T-helper 9 cell (primary cell): ENCODE measurements around the gene SPART.
"Not testable (repeated sequence)": the region's sequence is repeated elsewhere in the genome, so short reads cannot be mapped to it uniquely, and the experiment has no call there.

ENCODE experiments used
- DNase-seq: peaks from one replicate; pipeline ENCODE4 v3.0.0-alpha.2; 2020

SPART gene

DNA sequence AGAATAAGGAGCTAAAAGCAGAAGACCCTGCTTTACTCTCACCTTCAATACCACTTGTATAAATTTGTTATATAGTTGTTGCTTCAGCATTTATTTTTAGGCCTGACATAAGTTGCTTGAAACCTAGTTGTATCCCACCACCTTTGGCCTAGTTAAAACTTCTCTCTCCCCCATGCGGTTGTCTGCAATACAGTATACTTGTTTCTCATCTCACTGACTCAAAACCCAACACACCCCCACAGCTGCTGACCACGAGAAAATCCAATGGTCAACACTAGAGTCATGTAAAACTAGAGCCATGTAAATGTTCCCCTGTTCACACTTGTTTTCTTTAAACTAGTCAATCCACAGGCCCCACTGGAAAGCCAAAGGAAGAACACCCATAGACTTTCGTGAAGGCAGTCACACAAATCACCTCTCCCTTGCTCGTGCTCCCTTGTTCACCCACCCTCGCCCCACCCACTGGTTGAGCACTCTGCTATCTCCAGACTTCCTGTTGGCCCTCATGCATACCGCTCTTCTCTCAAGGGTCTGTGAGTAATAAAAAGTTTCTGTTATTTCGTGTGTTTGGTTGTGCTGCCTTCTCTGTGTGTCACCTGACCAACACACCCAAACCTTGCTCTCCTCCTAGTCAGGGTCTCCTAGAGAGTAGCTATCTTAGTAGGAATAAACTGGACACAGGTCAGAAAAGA, 35.6 kb downstream of the SPART start:
- no peak for DNase-seq

GRCh38 chr13:36302289-36302688, 43.9 kb downstream of the SPART start:
- DNase-seq, result no peak

DNA sequence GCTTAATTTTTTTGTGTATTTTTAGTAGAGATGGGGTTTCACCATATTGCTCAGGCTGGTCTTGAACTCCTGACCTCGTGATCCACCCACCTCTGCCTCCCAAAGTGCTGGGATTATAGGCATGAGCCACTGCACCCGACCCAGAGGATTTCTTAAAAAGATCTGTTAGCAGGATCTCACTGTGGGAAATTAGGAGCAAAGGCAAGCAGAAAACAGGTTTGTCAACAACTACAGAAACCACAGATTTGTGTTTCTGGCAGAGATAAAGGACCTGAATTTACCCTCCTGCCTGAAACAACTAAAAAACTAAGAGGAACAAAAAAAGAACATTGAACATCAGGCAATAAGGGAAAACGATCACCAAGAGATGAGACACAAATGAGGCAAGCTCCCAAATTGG, 46.7 kb downstream of the SPART start:
- DNase-seq, result not testable (repeated sequence)

DNA sequence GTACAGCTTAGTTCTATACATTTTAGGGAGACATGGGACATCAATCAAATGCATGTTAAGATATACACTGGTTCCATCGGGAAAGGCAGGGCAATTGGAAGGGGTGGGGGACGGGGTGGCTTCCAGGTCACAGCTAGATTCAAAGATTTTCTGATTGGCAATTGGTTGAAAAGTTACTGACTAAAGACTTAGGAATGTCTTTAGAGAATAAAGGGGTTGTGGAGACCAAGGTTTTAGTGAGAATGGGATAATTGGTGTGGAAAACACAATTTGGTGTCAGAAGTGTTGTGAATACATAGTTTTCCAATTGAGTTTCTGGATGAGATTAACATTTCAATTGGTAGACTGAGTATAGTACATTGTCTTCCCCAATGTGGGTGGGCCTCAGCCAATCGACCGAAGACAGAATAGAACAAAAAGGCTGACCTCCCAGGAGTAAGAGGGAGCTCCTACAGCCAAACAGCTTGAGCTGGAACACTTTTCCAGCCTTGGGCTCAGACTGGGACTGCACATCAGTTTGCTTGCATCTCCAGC, 47.6 kb downstream of the SPART start:
- no peak for DNase-seq

DNA sequence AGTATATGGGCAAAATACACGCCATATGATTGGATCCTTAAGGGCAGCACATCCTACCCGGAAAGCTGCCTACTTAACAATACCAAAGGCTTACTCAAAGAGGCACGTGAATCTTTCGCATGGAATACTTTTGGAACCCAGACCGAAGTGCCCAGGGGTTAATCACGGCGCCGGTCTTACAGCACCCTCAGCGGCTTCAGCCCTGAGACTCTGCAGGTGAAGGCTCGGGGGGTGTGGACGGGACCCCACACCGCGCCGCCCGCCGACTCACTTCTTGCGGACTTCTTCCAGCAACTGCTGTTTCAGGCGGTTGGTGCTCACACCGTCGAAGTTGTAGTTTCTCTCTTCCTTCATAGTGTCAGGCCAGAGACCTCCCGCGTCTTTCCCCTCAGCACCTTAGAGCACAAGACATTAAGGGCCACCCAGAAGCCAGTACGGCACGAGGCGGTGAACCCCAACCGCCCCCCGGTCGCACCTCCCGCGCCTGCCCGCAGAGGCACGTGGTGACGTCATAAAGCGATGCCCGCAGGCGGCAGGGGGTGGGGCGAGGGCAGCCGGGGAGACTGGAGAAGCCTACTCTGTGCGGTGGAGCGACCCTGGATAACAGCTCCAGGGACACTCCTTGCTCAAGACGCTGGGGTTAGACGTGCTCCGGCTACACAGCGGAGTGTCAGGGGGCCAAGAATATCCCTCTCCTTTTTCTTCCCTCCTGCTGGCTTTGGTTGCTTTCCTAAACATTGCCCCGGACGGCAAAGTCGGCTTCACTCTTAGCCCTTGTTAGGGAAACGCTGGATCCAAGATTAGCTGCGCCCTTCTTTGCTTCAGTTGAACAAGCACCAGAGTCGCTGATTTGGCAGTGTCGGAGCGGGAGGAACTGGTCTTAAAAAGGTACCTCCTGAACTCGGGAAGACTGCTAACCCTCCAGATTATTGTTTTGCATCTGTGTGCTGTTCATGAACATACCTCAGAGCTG, 48.5 kb downstream of the SPART start, which contains the start of gene CCDC169:
Gene CCDC169 (minus strand): TSS at position 449 of the 973 bp plus-strand sequence. CDS start 95 bp downstream, at position 354.
- DNase-seq, result peak; percentile 49

- DNase-seq, result no peak
These were observed 52.1 kb downstream of the SPART start for GRCh38 chr13:36294096-36294495.

DNA sequence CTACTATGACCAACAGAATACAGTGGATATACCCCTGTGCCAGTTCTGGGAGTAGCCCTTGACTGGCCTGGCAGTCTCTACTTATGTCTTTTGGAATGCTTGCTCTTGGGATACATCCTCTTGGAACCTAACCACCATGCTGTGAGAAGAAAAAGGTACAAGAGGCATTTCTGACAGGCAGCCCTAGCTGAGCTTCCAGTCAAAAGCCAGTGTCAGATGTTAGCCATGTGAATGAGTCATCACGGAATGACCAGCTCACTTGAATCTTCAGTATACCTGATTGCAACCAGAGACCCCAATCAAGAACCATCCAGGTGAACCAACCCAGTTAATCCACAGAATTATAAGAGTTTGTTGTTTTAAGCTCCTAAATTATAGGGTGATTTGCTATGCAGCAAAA, 52.7 kb downstream of the SPART start:
- no peak for DNase-seq

GRCh38 chr13:36288794-36289391, 57.3 kb downstream of the SPART start:
- no peak for DNase-seq

DNA sequence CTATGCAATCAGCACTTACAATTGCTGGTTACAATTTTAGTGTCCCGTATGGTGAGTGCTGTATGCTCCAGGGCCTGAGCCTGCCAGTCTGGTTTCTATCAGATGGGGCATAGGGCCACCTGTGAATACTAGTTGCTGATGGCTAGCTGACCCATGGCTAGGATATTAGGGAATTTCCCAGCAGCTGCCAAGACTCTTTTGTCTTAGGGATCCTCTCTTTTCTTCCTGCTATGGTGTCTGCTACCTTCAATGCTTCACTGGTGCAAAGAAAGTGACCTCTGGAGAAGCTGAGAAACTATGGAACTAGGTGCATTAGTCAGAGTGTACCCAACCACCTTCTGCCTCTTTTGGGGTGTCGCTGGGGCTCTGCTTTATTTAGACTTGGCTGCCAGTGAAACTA, 60.2 kb downstream of the SPART start:
- DNase-seq, result no peak

- no peak for DNase-seq
These were observed 63.3 kb downstream of the SPART start for GRCh38 chr13:36282821-36283432.

GRCh38 chr13:36275190-36276002, 70.8 kb downstream of the SPART start:
- no peak for DNase-seq

- no peak for DNase-seq
These were observed 72.8 kb downstream of the SPART start for GRCh38 chr13:36273431-36273830.

GRCh38 chr13:36261976-36262375, 84.2 kb downstream of the SPART start:
- no peak for DNase-seq

DNA sequence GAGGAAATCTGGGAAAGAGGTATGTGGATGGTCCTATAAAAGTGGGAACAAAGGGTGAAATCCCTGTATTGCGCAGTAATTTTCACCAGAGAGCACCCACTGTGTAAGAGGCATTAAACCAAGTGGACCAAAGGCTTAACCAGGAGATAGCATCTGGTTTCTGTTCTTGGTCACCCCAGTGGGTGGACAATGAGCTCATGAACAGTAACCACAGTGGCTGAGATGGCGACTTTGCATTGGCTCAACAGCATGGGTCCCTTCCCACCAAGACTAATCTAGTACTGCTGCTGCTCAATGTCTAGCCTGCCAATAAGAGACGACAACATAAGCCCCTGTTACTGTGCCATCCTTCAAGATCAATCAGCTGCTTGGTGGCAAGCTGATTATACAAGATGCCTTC, 85.2 kb downstream of the SPART start:
- DNase-seq, result no peak

- DNase-seq, result no peak
These were observed 86.6 kb downstream of the SPART start for GRCh38 chr13:36259361-36260137.

DNA sequence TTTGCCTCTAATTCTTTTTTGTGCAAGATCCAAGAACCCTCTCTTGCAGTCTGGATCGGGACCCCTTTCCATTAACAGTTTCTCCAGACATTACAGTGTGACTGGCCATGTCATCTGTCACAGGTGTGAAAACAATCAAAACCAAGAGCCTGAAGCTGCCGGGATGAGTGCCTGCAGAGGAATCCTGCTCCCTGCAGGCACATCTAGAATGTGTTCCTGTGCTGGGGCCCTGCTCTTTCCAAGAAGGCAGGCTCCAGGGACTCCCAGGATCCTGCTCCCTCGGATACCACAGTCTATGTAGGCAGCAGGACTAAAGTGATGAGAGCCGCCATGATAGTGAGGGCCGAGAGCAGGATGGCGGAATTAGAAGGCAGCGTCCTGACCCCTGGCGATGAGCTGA, 87.4 kb downstream of the SPART start:
- DNase-seq, result no peak
